ENCODE results near the gene LRP6. TPM values are rescaled to one million over a fixed set of nuclear protein-coding genes. Genes with fewer than 3 reads are reported as not detected.

LRP6 gene
- 60.2 and 62.4 TPM in 2 replicates for total RNA-seq (2021)
- long read RNA-seq, full-length matches to known transcripts = 5 of 22 reads
- long read RNA-seq, partial matches to known transcripts = 14 of 22 reads
- long read RNA-seq, other reads (novel, unspliced or antisense) = 3 of 22 reads

DNA sequence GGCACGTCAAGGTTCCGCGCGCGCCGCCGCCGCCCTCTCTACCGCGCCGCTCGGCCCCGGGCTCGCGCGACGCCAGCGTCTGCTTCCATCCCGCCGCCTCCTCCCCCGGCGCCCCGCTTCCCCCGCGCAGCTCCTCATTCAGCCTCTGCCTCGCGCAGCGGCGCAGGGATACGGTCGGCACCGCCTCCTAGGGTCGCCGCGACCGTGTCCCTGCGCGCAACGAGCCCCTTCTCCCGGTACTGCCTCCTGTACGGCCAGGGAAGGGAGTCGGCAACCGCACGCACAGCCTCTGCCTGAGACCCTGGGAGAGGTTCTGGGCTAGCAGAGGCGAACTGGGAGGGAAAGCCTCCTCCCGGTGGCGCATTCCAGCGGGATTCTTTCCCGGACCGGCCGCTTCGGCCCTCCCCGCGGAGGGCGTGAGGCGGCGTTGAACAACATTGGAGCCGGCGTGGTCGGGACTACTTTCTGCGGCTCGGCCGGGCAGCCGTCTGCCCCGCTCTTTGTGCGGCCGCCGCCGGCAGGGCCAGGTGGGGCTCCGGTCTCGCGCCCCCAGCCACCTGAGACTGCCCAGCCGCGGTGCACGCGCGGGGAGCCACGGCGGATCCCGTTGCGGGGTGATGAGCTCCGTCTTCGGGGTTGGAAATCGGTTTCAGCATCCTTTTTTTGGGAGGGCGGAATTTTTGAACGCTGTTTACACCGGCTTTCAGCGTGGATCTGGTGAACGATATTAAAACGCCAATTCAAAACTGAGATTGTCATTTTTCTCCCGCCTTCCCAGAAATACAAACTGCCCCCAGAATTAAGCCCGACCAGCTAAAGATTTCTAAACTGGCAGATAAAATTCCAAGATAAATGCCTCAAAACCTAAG lies at the start of gene LRP6:
Gene LRP6, minus strand, starts transcription at position 172 of the 869 bp plus-strand sequence. CDS start 309 bp downstream, outside the sequence.
- no peaks in the 10 kb centered on the region for H3K4me1 ChIP-seq (ENCODE audit: insufficient read depth, low read length)
- peak within 1 kb of the TSS; percentile 98 for H4K5ac ChIP-seq (ENCODE audit: insufficient read length, low read depth, low read length)
- peaks cover 13% of the 10 kb centered on the region for H3K23me2 ChIP-seq (ENCODE audit: insufficient read length, low read depth, low read length, poor library complexity, severe bottlenecking)
- no peaks in the 10 kb centered on the region for H3K79me1 ChIP-seq (ENCODE audit: insufficient read depth, low read depth, low read length, poor library complexity, severe bottlenecking)
- peak within 1 kb of the TSS; percentile 99 for H3K56ac ChIP-seq (ENCODE audit: insufficient read length, low read depth, low read length)
- H3T11ph ChIP-seq (ENCODE audit: low read length) = peak within 1 kb of the TSS; percentile 95
- H3K27ac ChIP-seq (ENCODE audit: insufficient read length, low read depth, low read length) = peak within 1 kb of the TSS; percentile 91
- peak within 1 kb of the TSS; percentile 98 for H3K9ac ChIP-seq (ENCODE audit: extremely low read depth, insufficient read length, low read length)
- peak within 1 kb of the TSS; percentile 71 for H2BK120ac ChIP-seq (ENCODE audit: low read depth, low read length, poor library complexity, severe bottlenecking)
- Mint-ChIP-seq H3K27me3 (ENCODE audit: low read depth) (no peaks in the 10 kb centered on the region), H3K4me3 (peak within 1 kb of the TSS; percentile 90 to 94), H3K27ac (peak within 1 kb of the TSS; percentile 100), H3K4me1 (peaks cover 36 to 37% of the 10 kb centered on the region in 2 experiments), H3K36me3 (ENCODE audit: insufficient read depth in 1 of 3, low read depth in 3 of 3) (peaks cover 6 to 16% (median 8%) of the 10 kb centered on the region in 3 experiments; a peak in 5 of 7 replicates), H3K9me3 (no peaks in the 10 kb centered on the region)
- H3K4me2 ChIP-seq (ENCODE audit: insufficient read depth, insufficient read length, low read length) = peak within 1 kb of the TSS; percentile 87
- TF ChIP-seq, protein P1, sequence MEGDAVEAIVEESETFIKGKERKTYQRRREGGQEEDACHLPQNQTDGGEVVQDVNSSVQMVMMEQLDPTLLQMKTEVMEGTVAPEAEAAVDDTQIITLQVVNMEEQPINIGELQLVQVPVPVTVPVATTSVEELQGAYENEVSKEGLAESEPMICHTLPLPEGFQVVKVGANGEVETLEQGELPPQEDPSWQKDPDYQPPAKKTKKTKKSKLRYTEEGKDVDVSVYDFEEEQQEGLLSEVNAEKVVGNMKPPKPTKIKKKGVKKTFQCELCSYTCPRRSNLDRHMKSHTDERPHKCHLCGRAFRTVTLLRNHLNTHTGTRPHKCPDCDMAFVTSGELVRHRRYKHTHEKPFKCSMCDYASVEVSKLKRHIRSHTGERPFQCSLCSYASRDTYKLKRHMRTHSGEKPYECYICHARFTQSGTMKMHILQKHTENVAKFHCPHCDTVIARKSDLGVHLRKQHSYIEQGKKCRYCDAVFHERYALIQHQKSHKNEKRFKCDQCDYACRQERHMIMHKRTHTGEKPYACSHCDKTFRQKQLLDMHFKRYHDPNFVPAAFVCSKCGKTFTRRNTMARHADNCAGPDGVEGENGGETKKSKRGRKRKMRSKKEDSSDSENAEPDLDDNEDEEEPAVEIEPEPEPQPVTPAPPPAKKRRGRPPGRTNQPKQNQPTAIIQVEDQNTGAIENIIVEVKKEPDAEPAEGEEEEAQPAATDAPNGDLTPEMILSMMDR (conservative IDR thresholded peaks at IDR 0.05) = no peak
- H2BK15ac ChIP-seq (ENCODE audit: low read depth, low read length) = no peak within 1 kb of the TSS
- H4K91ac ChIP-seq (ENCODE audit: insufficient read length, low read depth, low read length) = no peak within 1 kb of the TSS
- peak within 1 kb of the TSS; percentile 99 for H2BK12ac ChIP-seq (ENCODE audit: insufficient read length, low read depth, low read length)
- peak within 1 kb of the TSS; percentile 99 for H2BK20ac ChIP-seq (ENCODE audit: low read depth, low read length, poor library complexity, severe bottlenecking)
- H3K79me2 ChIP-seq (ENCODE audit: insufficient read depth, low read length) = peaks cover 32% of the 10 kb centered on the region
- WGBS (ENCODE audit: extremely low coverage, insufficient read length, low lambda C conversion rate) = no CpG with 5 or more reads among the region's 92 CpGs
- H3K18ac ChIP-seq (ENCODE audit: insufficient read length, low read depth, low read length) = peak within 1 kb of the TSS; percentile 100
- H2AFZ ChIP-seq (ENCODE audit: low read length) = peak within 1 kb of the TSS; percentile 90
- no peak within 1 kb of the TSS for H3K23ac ChIP-seq (ENCODE audit: insufficient read length, low read depth, low read length)
- H4K8ac ChIP-seq (replicated peaks; ENCODE audit: insufficient read length, low read depth, low read length) = peak within 1 kb of the TSS; percentile 89
- H4K20me1 ChIP-seq (ENCODE audit: control insufficient read depth, insufficient read depth, insufficient read length) = no peaks in the 10 kb centered on the region
- no peak within 1 kb of the TSS for H2AK5ac ChIP-seq (ENCODE audit: insufficient read length, low read length)
- H3K14ac ChIP-seq (ENCODE audit: insufficient read depth, low read length) = peak within 1 kb of the TSS; percentile 100
- no peaks in the 10 kb centered on the region for H3K9me3 ChIP-seq (ENCODE audit: control insufficient read depth, low read depth, low read length)
- H2BK5ac ChIP-seq (ENCODE audit: insufficient read length, low read length) = peak within 1 kb of the TSS; percentile 100
- DNase-seq = peak; percentile 94
- peak within 1 kb of the TSS; percentile 70; the same call in 1 of the 2 replicates for H3K4ac ChIP-seq (ENCODE audit: low read depth, low read length)
- no peaks in the 10 kb centered on the region for H3K27me3 ChIP-seq (ENCODE audit: insufficient read depth, low read length)
